H9 (cell line): ENCODE data around the gene C7orf25. TPM values are rescaled to one million over a fixed set of nuclear protein-coding genes. Genes with fewer than 3 reads are reported as not detected.

Experiments
- DNase-seq: peaks from one replicate; pipeline ENCODE4 v3.0.0-alpha.2; 2017
- H2AFZ ChIP-seq: one replicate; pipeline ENCODE4 v1.6.1; 2013; ENCODE audit warnings: mild to moderate bottlenecking, low read length, control low read depth, moderate library complexity
- H2AK5ac ChIP-seq: 2 replicates; pipeline ENCODE4 v1.6.1; 2013; ENCODE audit warnings: low read length, control low read depth, mixed read lengths; ENCODE audit not compliant: insufficient read length
- H2BK120ac ChIP-seq: one replicate; pipeline ENCODE4 v1.6.1; 2013; ENCODE audit warnings: low read depth, mild to moderate bottlenecking, low read length, control low read depth, inconsistent platforms; ENCODE audit not compliant: poor library complexity, severe bottlenecking
- H2BK12ac ChIP-seq: 2 replicates; pipeline ENCODE4 v1.6.1; 2013; ENCODE audit warnings: low read length, control low read depth, mixed read lengths, low read depth; ENCODE audit not compliant: insufficient read length
- H2BK15ac ChIP-seq: 2 replicates; pipeline ENCODE4 v1.6.1; 2013; ENCODE audit warnings: low read depth, low read length, control low read depth
- H2BK20ac ChIP-seq: one replicate; pipeline ENCODE4 v1.6.1; 2013; ENCODE audit warnings: low read depth, mild to moderate bottlenecking, low read length, control low read depth, inconsistent platforms; ENCODE audit not compliant: poor library complexity, severe bottlenecking
- H2BK5ac ChIP-seq: 2 replicates; pipeline ENCODE4 v1.6.1; 2013; ENCODE audit warnings: low read length, control low read depth, mixed read lengths; ENCODE audit not compliant: insufficient read length
- H3K14ac ChIP-seq: 2 replicates; pipeline ENCODE4 v1.6.1; 2013; ENCODE audit warnings: low read length, control low read depth; ENCODE audit not compliant: insufficient read depth
- H3K18ac ChIP-seq: 2 replicates; pipeline ENCODE4 v1.6.1; 2013; ENCODE audit warnings: low read depth, mild to moderate bottlenecking, mixed read lengths, low read length, control low read depth; ENCODE audit not compliant: insufficient read length
- H3K23ac ChIP-seq: 2 replicates; pipeline ENCODE4 v1.6.1; 2013; ENCODE audit warnings: low read length, control low read depth, mixed read lengths, low read depth; ENCODE audit not compliant: insufficient read length
- H3K23me2 ChIP-seq: 2 replicates; pipeline ENCODE4 v1.6.1; 2013; ENCODE audit warnings: low read depth, mild to moderate bottlenecking, mixed read lengths, low read length, control low read depth; ENCODE audit not compliant: insufficient read length, poor library complexity, severe bottlenecking
- H3K27ac ChIP-seq: 2 replicates; pipeline ENCODE4 v1.5.1; 2013; ENCODE audit warnings: low read length, control low read depth, mixed read lengths, low read depth; ENCODE audit not compliant: insufficient read length
- H3K27me3 ChIP-seq: 2 replicates; pipeline ENCODE4 v1.6.1; 2013; ENCODE audit warnings: low read length, control low read depth, inconsistent platforms; ENCODE audit not compliant: insufficient read depth
- H3K4ac ChIP-seq: 2 replicates; pipeline ENCODE4 v1.6.1; 2013; ENCODE audit warnings: low read depth, mild to moderate bottlenecking, control low read depth, inconsistent platforms, low read length, moderate library complexity
- H3K4me1 ChIP-seq: 2 replicates; pipeline ENCODE4 v1.6.1; 2013; ENCODE audit warnings: low read length, control low read depth, inconsistent platforms; ENCODE audit not compliant: insufficient read depth
- H3K4me2 ChIP-seq: 2 replicates; pipeline ENCODE4 v1.6.1; 2013; ENCODE audit warnings: low read length, control low read depth, mixed read lengths; ENCODE audit not compliant: insufficient read length, insufficient read depth
- H3K56ac ChIP-seq: 2 replicates; pipeline ENCODE4 v1.6.1; 2013; ENCODE audit warnings: low read depth, mild to moderate bottlenecking, mixed read lengths, low read length, control low read depth; ENCODE audit not compliant: insufficient read length
- H3K79me1 ChIP-seq: 2 replicates; pipeline ENCODE4 v1.6.1; 2013; ENCODE audit warnings: low read depth, mild to moderate bottlenecking, moderate library complexity, low read length, control low read depth, inconsistent platforms; ENCODE audit not compliant: insufficient read depth, poor library complexity, severe bottlenecking
- H3K79me2 ChIP-seq: 2 replicates; pipeline ENCODE4 v1.6.1; 2013; ENCODE audit warnings: low read length, control low read depth, inconsistent platforms; ENCODE audit not compliant: insufficient read depth
- H3K9ac ChIP-seq: 2 replicates; pipeline ENCODE4 v1.6.1; 2013; ENCODE audit warnings: low read length, control low read depth, mixed read lengths; ENCODE audit not compliant: insufficient read length; ENCODE audit errors: extremely low read depth
- H3K9me3 ChIP-seq: one replicate; pipeline ENCODE4 v1.6.1; 2013; ENCODE audit warnings: low read depth, low read length, inconsistent platforms; ENCODE audit not compliant: control insufficient read depth
- H3T11ph ChIP-seq: one replicate; pipeline ENCODE4 v1.6.1; 2013; ENCODE audit warnings: mild to moderate bottlenecking, low read length, control low read depth, inconsistent platforms
- H4K20me1 ChIP-seq: one replicate; pipeline ENCODE4 v1.6.1; 2013; ENCODE audit not compliant: control insufficient read depth, insufficient read length, insufficient read depth
- H4K5ac ChIP-seq: 2 replicates; pipeline ENCODE4 v1.6.1; 2013; ENCODE audit warnings: low read depth, mild to moderate bottlenecking, mixed read lengths, low read length, control low read depth; ENCODE audit not compliant: insufficient read length
- H4K8ac ChIP-seq: replicated peaks from 2 replicates; pipeline ENCODE4 v1.6.1; 2013; ENCODE audit warnings: low read length, control low read depth, mixed read lengths, low read depth; ENCODE audit not compliant: insufficient read length
- H4K91ac ChIP-seq: 2 replicates; pipeline ENCODE4 v1.6.1; 2013; ENCODE audit warnings: low read depth, mild to moderate bottlenecking, moderate library complexity, mixed read lengths, low read length, control low read depth; ENCODE audit not compliant: insufficient read length
- H3K27ac Mint-ChIP-seq, 3 experiments: 2 replicates in 2 of 3; 3 replicates in 1 of 3; pipeline ENCODE4 v1.8.0; 2020 to 2021; ENCODE audit warnings: mixed read lengths in 3 of 3, mild to moderate bottlenecking in 1 of 3, moderate library complexity in 1 of 3
- H3K27me3 Mint-ChIP-seq: 2 replicates; pipeline ENCODE4 v1.8.0; 2021; ENCODE audit warnings: low read depth, mild to moderate bottlenecking, moderate library complexity, mixed read lengths
- H3K36me3 Mint-ChIP-seq, 3 experiments: 2 replicates in 2 of 3; 3 replicates in 1 of 3; pipeline ENCODE4 v1.8.0; 2020 to 2021; ENCODE audit warnings: low read depth in 3 of 3, mixed read lengths in 3 of 3; ENCODE audit not compliant: insufficient read depth in 1 of 3
- H3K4me1 Mint-ChIP-seq, 2 experiments: 2 replicates each; pipeline ENCODE4 v1.8.0; 2020; ENCODE audit warnings: mixed read lengths in 2 of 2
- H3K4me3 Mint-ChIP-seq, 2 experiments: 2 replicates in 1 of 2; 3 replicates in 1 of 2; pipeline ENCODE4 v1.8.0; 2020 to 2021; ENCODE audit warnings: mild to moderate bottlenecking in 2 of 2, mixed read lengths in 2 of 2, moderate library complexity in 1 of 2
- H3K9me3 Mint-ChIP-seq, 2 experiments: 2 replicates in 1 of 2; 3 replicates in 1 of 2; pipeline ENCODE4 v1.8.0; 2020; ENCODE audit warnings: mild to moderate bottlenecking in 2 of 2, mixed read lengths in 2 of 2, moderate library complexity in 1 of 2
- WGBS: extraction: QIAGEN DNeasy Blood & Tissue Kit; methylation state at CpG from one replicate; pipeline ENCODE4 v1.1.7; 2013; ENCODE audit warnings: missing lambda C conversion rate, low lambda C conversion rate, mixed read lengths; ENCODE audit not compliant: insufficient read length; ENCODE audit errors: extremely low coverage; 5-methylcytosine and 5-hydroxymethylcytosine counted together
- total RNA-seq: library from RNA; stranded (reverse); gene quantifications from 2 replicates; pipeline ENCODE4 v1.2.1, GENCODE V29; 2021
- TF ChIP-seq, protein P1 (sequence below): fragments of 200-600 bp; sonication (generic); conservative IDR thresholded peaks from 3 replicates; pipeline ENCODE4 v1.8.0; 2021; ENCODE audit warnings: antibody characterized with exemption, mild to moderate bottlenecking

Gene C7orf25
- total RNA-seq, 1 experiment from 2014 or later = 3.8 TPM

GRCh38 chr7:42953994-42954393 lies 42.1 kb upstream of the C7orf25 start:
- no CpG with 5 or more reads among the region's 4 CpGs for WGBS
- Histone ChIP-seq H3K14ac (no peak overlapping the region), H3K18ac (no peak overlapping the region), H2BK20ac (no peak overlapping the region), H3K27me3 (no peaks in the 10 kb centered on the region), H4K8ac (no peak overlapping the region), H4K91ac (no peak overlapping the region), H2AFZ (no peak overlapping the region), H3K23ac (no peak overlapping the region), H3T11ph (no peak overlapping the region), H2BK15ac (no peak overlapping the region), H3K27ac (no peak overlapping the region), H3K79me2 (no peaks in the 10 kb centered on the region), H2BK120ac (no peak overlapping the region), H3K23me2 (no peaks in the 10 kb centered on the region), H3K4ac (no peak overlapping the region), H3K79me1 (no peaks in the 10 kb centered on the region), H4K5ac (no peak overlapping the region), H4K20me1 (no peaks in the 10 kb centered on the region), H3K56ac (no peak overlapping the region), H3K9ac (no peak overlapping the region), H3K4me2 (no peak overlapping the region), H2BK5ac (no peak overlapping the region), H3K4me1 (no peaks in the 10 kb centered on the region), H2AK5ac (no peak overlapping the region), H3K9me3 (no peaks in the 10 kb centered on the region), H2BK12ac (no peak overlapping the region)
- peaks cover 7 to 18% (median 10%) of the 10 kb centered on the region in 3 experiments; a peak in 6 of 7 replicates for H3K36me3 Mint-ChIP-seq
- peaks cover 19 to 30% of the 10 kb centered on the region in 2 experiments; a peak in 4 of 5 replicates for H3K9me3 Mint-ChIP-seq
- no peak for DNase-seq
- no peaks in the 10 kb centered on the region for H3K27me3 Mint-ChIP-seq
- no peaks in the 10 kb centered on the region for H3K4me1 Mint-ChIP-seq
- TF ChIP-seq, protein P1, sequence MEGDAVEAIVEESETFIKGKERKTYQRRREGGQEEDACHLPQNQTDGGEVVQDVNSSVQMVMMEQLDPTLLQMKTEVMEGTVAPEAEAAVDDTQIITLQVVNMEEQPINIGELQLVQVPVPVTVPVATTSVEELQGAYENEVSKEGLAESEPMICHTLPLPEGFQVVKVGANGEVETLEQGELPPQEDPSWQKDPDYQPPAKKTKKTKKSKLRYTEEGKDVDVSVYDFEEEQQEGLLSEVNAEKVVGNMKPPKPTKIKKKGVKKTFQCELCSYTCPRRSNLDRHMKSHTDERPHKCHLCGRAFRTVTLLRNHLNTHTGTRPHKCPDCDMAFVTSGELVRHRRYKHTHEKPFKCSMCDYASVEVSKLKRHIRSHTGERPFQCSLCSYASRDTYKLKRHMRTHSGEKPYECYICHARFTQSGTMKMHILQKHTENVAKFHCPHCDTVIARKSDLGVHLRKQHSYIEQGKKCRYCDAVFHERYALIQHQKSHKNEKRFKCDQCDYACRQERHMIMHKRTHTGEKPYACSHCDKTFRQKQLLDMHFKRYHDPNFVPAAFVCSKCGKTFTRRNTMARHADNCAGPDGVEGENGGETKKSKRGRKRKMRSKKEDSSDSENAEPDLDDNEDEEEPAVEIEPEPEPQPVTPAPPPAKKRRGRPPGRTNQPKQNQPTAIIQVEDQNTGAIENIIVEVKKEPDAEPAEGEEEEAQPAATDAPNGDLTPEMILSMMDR = no peak
- H3K27ac Mint-ChIP-seq = no peak overlapping the region
- no peak overlapping the region for H3K4me3 Mint-ChIP-seq
